ENCODE results near the gene BCL2L13.
"Not testable (repeated sequence)": the region's sequence is repeated elsewhere in the genome, so short reads cannot be mapped to it uniquely, and the experiment has no call there.

Gene BCL2L13

GRCh38 chr22:17638432-17639246 is at the start of gene BCL2L13:
TSS of gene BCL2L13 (plus strand) at chr22:17638757. CDS start at chr22:17655712, 16,955 bp downstream.
- peak; percentile 88 for DNase-seq

GRCh38 chr22:17589810-17590375 is 48.7 kb upstream of the BCL2L13 start:
- DNase-seq = no peak

GRCh38 chr22:17590586-17590985 is 48.0 kb upstream of the BCL2L13 start:
- DNase-seq = no peak

GRCh38 chr22:17592201-17592600 is 46.4 kb upstream of the BCL2L13 start:
- no peak for DNase-seq

GRCh38 chr22:17596226-17596625 is 42.3 kb upstream of the BCL2L13 start:
- no peak for DNase-seq

- no peak for DNase-seq
Observed at GRCh38 chr22:17597217-17597616, 41.3 kb upstream of the BCL2L13 start.

GRCh38 chr22:17598318-17598717 is 40.2 kb upstream of the BCL2L13 start:
- no peak for DNase-seq

GRCh38 chr22:17601031-17601430 is 37.5 kb upstream of the BCL2L13 start:
- no peak for DNase-seq

GRCh38 chr22:17603668-17604067 is 34.9 kb upstream of the BCL2L13 start:
- no peak for DNase-seq

GRCh38 chr22:17606496-17606895 is 32.1 kb upstream of the BCL2L13 start:
- DNase-seq = no peak

GRCh38 chr22:17607891-17608521 is 30.6 kb upstream of the BCL2L13 start:
- DNase-seq = no peak

- no peak for DNase-seq
Observed at GRCh38 chr22:17612057-17612456, 26.5 kb upstream of the BCL2L13 start.

- no peak for DNase-seq
Observed at GRCh38 chr22:17613280-17613679, 25.3 kb upstream of the BCL2L13 start.

- no peak for DNase-seq
Observed at GRCh38 chr22:17627961-17628405, 10.6 kb upstream of the BCL2L13 start.

- DNase-seq = peak; percentile 92
Observed at GRCh38 chr22:17628406-17629172, 10.0 kb upstream of the BCL2L13 start, which contains the start of gene ATP6V1E1. TSS of gene ATP6V1E1 (minus strand) at chr22:17628749. CDS start at chr22:17628635, 114 bp downstream.

GRCh38 chr22:17629173-17629489 is 9.4 kb upstream of the BCL2L13 start:
- no peak for DNase-seq

- no peak for DNase-seq
Observed at GRCh38 chr22:17629641-17630040, 8.9 kb upstream of the BCL2L13 start.

GRCh38 chr22:17631076-17631565 is 7.4 kb upstream of the BCL2L13 start:
- DNase-seq = no peak

- DNase-seq = no peak
Observed at GRCh38 chr22:17633217-17633997, 5.2 kb upstream of the BCL2L13 start.

- no peak for DNase-seq
Observed at GRCh38 chr22:17633998-17634323, 4.6 kb upstream of the BCL2L13 start.

- DNase-seq = no peak
Observed at GRCh38 chr22:17634696-17635095, 3.9 kb upstream of the BCL2L13 start.

GRCh38 chr22:17636850-17637249 is 1.7 kb upstream of the BCL2L13 start:
- not testable (repeated sequence) for DNase-seq
